CD14-positive monocyte (primary cell): ENCODE data around the gene ASTN2. TPM values are rescaled to one million over a fixed set of nuclear protein-coding genes. Genes with fewer than 3 reads are reported as not detected.

Experiments used
- DNase-seq, 3 donors: peaks; one replicate each; pipeline ENCODE4 v3.0.0-alpha.2; 2011 to 2022
- H2AFZ ChIP-seq: 2 replicates; pipeline ENCODE4 v1.6.0; 2012; ENCODE audit warnings: mild to moderate bottlenecking, low read depth, low read length, inconsistent platforms; ENCODE audit not compliant: insufficient read depth, poor library complexity, severe bottlenecking
- H3K27ac ChIP-seq, 2 donors: 1 replicate in 1 of 2; 2 replicates in 1 of 2; pipeline ENCODE4 v1.5.1; 2012 to 2013; ENCODE audit warnings: low read length in 2 of 2, control low read depth in 1 of 2, inconsistent platforms in 1 of 2, low read depth in 1 of 2, mild to moderate bottlenecking in 1 of 2
- H3K27me3 ChIP-seq, 2 donors: one replicate each; pipeline versions ENCODE4 v1.6.0 to v1.6.1; 2011 to 2013; ENCODE audit warnings: low read length in 2 of 2; ENCODE audit not compliant: control insufficient read depth in 2 of 2, insufficient read depth in 2 of 2
- H3K36me3 ChIP-seq, 2 donors: replicated peaks in 1 of 2; 1 replicate in 1 of 2; 2 replicates in 1 of 2; pipeline versions ENCODE4 v1.5.1 to v1.6.1; 2012 to 2013; ENCODE audit warnings: low read length in 2 of 2, control low read depth in 1 of 2, inconsistent platforms in 1 of 2, mild to moderate bottlenecking in 1 of 2; ENCODE audit not compliant: insufficient read depth in 2 of 2, control insufficient read depth in 1 of 2
- H3K4me1 ChIP-seq, 2 donors: 1 replicate in 1 of 2; 2 replicates in 1 of 2; pipeline versions ENCODE4 v1.5.1 to v1.6.1; 2012 to 2013; ENCODE audit warnings: low read length in 2 of 2, control low read depth in 1 of 2, inconsistent platforms in 1 of 2, mild to moderate bottlenecking in 1 of 2, moderate library complexity in 1 of 2; ENCODE audit not compliant: insufficient read depth in 2 of 2, control insufficient read depth in 1 of 2
- H3K4me2 ChIP-seq: replicated peaks from 2 replicates; pipeline ENCODE3; 2012; ENCODE audit warnings: low read length, moderate library complexity, mild to moderate bottlenecking; ENCODE audit not compliant: poor library complexity, severe bottlenecking; ENCODE audit errors: extremely low read depth
- H3K4me3 ChIP-seq, 3 experiments: fragments of 200-600 bp in 1 of 3; sonication (generic) in 1 of 3; replicated peaks in 1 of 3; 1 replicate in 2 of 3; 2 replicates in 1 of 3; pipeline ENCODE4 v1.5.1; 2011 to 2013; ENCODE audit warnings: low read length in 3 of 3, mild to moderate bottlenecking in 3 of 3, control low read depth in 2 of 3, low read depth in 2 of 3, inconsistent platforms in 1 of 3, moderate library complexity in 1 of 3
- H3K79me2 ChIP-seq: 2 replicates; pipeline ENCODE4 v1.6.0; 2012; ENCODE audit warnings: mild to moderate bottlenecking, control low read depth, inconsistent platforms, low read length, moderate library complexity; ENCODE audit not compliant: insufficient read depth
- H3K9ac ChIP-seq: 2 replicates; pipeline ENCODE4 v1.6.0; 2017; ENCODE audit warnings: low read length, mild to moderate bottlenecking; ENCODE audit not compliant: insufficient read depth, poor library complexity, severe bottlenecking
- H3K9me3 ChIP-seq, 2 donors: replicated peaks in 1 of 2; 1 replicate in 1 of 2; 2 replicates in 1 of 2; pipeline versions ENCODE4 v1.5.1 to v1.6.1; 2012 to 2013; ENCODE audit warnings: low read length in 2 of 2, control low read depth in 1 of 2; ENCODE audit not compliant: control insufficient read depth in 1 of 2, insufficient read depth in 1 of 2
- H4K20me1 ChIP-seq: 2 replicates; pipeline ENCODE4 v1.6.0; 2012; ENCODE audit warnings: mild to moderate bottlenecking, low read length, control low read depth, moderate library complexity; ENCODE audit not compliant: insufficient read depth
- H3K27ac Mint-ChIP-seq, 7 donors: one replicate each; pipeline ENCODE4 v1.8.0; 2020; ENCODE audit warnings: mild to moderate bottlenecking in 7 of 7, mixed read lengths in 7 of 7, moderate library complexity in 6 of 7, inconsistent platforms in 2 of 7
- H3K27me3 Mint-ChIP-seq, 3 donors: one replicate each; pipeline ENCODE4 v1.8.0; 2021 to 2022; ENCODE audit warnings: low read depth in 3 of 3, mild to moderate bottlenecking in 3 of 3, mixed read lengths in 3 of 3, moderate library complexity in 3 of 3, inconsistent platforms in 1 of 3
- H3K36me3 Mint-ChIP-seq, 2 donors: one replicate each; pipeline ENCODE4 v1.8.0; 2020; ENCODE audit warnings: mixed read lengths in 2 of 2, inconsistent platforms in 1 of 2, mild to moderate bottlenecking in 1 of 2
- H3K4me1 Mint-ChIP-seq: one replicate; pipeline ENCODE4 v1.8.0; 2020; ENCODE audit warnings: mild to moderate bottlenecking, mixed read lengths
- H3K4me3 Mint-ChIP-seq, 2 donors: one replicate each; pipeline ENCODE4 v1.8.0; 2020; ENCODE audit warnings: mild to moderate bottlenecking in 2 of 2, mixed read lengths in 2 of 2, moderate library complexity in 1 of 2
- H3K9me3 Mint-ChIP-seq, 7 donors: one replicate each; pipeline ENCODE4 v1.8.0; 2020 to 2022; ENCODE audit warnings: mixed read lengths in 7 of 7, mild to moderate bottlenecking in 6 of 7, moderate library complexity in 6 of 7, inconsistent platforms in 2 of 7
- WGBS: methylation state at CpG from one replicate; pipeline ENCODE4 v1.1.5; 2013; ENCODE audit warnings: missing lambda C conversion rate; ENCODE audit not compliant: insufficient coverage; 5-methylcytosine and 5-hydroxymethylcytosine counted together
- intact Hi-C, 2 donors: fragments of 100-400 bp; cut with micrococcal nuclease; formaldehyde crosslinking; loops; one replicate each; pipeline versions ENCODE4 v1.15.0 to v1.15.1; 2023
- polyA plus RNA-seq, 3 donors: library from polyadenylated mRNA; depleted of rRNA in 1 of 3; unstranded in 2 of 3; stranded (reverse) in 1 of 3; fragments of 300-500 nt in 2 of 3; fragments of >200 nt in 1 of 3; fragmentation: Illumina TruSeq in 2 of 3; gene quantifications; 1 replicate in 2 of 3; 2 replicates in 1 of 3; pipeline ENCODE4 v1.2.3, GENCODE V29; 2012 to 2021
- TF ChIP-seq, protein P1 (sequence below): fragments of 200-600 bp; IDR thresholded peaks from one replicate; pipeline ENCODE4 v1.8.0; 2022; ENCODE audit warnings: antibody characterized with exemption, mild to moderate bottlenecking

ASTN2 gene
- polyA plus RNA-seq, 3 donors: not detected

DNA sequence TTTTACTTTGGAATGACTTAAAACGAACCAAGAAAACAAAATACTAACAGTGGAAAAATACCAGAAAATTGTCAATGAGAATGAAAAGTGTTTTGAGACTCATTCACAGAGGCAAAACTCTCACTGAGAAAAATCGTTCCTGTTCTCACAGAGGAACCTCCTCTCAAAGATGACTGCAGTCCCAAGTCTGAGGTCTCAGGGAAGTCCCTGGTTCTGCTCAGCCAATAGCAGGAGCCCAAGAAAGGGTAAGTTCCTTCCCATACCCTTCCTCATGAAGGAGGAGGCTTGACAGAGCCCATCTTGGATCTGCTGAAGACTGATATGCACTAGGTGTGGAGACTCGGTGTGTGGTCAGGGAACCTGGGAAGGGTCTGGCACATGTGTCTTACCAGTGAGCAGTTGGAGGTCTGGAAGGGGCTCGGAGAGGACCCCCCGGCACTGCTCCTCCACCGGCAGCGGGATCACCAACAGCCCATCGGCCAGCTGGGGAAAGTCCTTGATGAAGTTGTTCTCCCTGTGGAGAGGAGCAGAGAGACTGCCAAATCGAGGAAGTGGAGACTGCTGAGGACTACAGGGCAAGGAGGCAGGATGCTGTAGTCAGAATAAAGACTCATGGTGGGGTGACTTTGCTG, 681.7 kb downstream of the ASTN2 start:
- peaks cover 0 to 2% (median 0%) of the 10 kb centered on the region in 7 donors for H3K9me3 Mint-ChIP-seq
- H3K27me3 Mint-ChIP-seq: peaks cover 4 to 9% (median 5%) of the 10 kb centered on the region in 3 donors
- intact Hi-C loops: no loop called here
- H3K36me3 Mint-ChIP-seq: no peaks in the 10 kb centered on the region
- H3K4me3 ChIP-seq: no peak overlapping the region
- no peak overlapping the region for H3K27ac ChIP-seq
- no peak overlapping the region for H3K9ac ChIP-seq
- H2AFZ ChIP-seq: no peak overlapping the region
- no peak overlapping the region for H3K4me3 Mint-ChIP-seq
- no peak overlapping the region for H3K4me2 ChIP-seq
- TF ChIP-seq, protein P1, sequence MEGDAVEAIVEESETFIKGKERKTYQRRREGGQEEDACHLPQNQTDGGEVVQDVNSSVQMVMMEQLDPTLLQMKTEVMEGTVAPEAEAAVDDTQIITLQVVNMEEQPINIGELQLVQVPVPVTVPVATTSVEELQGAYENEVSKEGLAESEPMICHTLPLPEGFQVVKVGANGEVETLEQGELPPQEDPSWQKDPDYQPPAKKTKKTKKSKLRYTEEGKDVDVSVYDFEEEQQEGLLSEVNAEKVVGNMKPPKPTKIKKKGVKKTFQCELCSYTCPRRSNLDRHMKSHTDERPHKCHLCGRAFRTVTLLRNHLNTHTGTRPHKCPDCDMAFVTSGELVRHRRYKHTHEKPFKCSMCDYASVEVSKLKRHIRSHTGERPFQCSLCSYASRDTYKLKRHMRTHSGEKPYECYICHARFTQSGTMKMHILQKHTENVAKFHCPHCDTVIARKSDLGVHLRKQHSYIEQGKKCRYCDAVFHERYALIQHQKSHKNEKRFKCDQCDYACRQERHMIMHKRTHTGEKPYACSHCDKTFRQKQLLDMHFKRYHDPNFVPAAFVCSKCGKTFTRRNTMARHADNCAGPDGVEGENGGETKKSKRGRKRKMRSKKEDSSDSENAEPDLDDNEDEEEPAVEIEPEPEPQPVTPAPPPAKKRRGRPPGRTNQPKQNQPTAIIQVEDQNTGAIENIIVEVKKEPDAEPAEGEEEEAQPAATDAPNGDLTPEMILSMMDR: no peak
- H3K79me2 ChIP-seq: no peaks in the 10 kb centered on the region
- H3K9me3 ChIP-seq: no peaks in the 10 kb centered on the region
- H3K27ac Mint-ChIP-seq: no peak overlapping the region
- no peak for DNase-seq
- no peaks in the 10 kb centered on the region for H3K27me3 ChIP-seq
- no peaks in the 10 kb centered on the region for H4K20me1 ChIP-seq
- no peaks in the 10 kb centered on the region for H3K36me3 ChIP-seq
- WGBS: 80% methylated on average over 7 of the region's 9 CpGs
- H3K4me1 Mint-ChIP-seq: peaks cover 2% of the 10 kb centered on the region
- no peaks in the 10 kb centered on the region for H3K4me1 ChIP-seq

DNA sequence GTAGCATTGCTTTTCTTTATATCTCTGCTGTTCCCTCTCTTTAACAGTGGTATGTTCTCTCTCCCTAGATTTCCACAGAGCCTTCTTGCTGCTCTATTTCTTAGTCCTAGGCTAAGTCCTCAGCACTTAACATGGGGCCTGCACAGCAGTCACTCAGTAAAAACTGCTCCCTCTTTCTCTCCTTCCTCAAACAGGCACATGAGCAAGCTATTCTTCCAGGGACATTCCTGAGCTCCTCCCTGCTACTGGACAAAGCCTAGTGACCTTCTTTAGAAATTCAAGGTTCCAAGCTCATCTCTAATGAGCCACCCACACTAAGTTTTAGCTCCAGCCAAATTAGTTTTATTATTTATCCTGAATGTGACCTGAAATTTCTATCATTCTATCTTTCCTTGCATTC, 688.3 kb downstream of the ASTN2 start:
- Mint-ChIP-seq H3K4me3 (no peak overlapping the region), H3K27ac (no peak overlapping the region), H3K36me3 (no peaks in the 10 kb centered on the region), H3K9me3 (no peaks in the 10 kb centered on the region), H3K27me3 (peaks cover 0 to 7% (median 3%) of the 10 kb centered on the region in 3 donors), H3K4me1 (no peaks in the 10 kb centered on the region)
- H3K36me3 ChIP-seq: no peaks in the 10 kb centered on the region
- TF ChIP-seq, protein P1: no peak
- H3K4me3 ChIP-seq: no peak overlapping the region
- no peaks in the 10 kb centered on the region for H3K9me3 ChIP-seq
- no peaks in the 10 kb centered on the region for H3K4me1 ChIP-seq
- no peak for DNase-seq
- no peak overlapping the region for H3K9ac ChIP-seq
- no peaks in the 10 kb centered on the region for H3K27me3 ChIP-seq
- no peaks in the 10 kb centered on the region for H3K79me2 ChIP-seq
- no peak overlapping the region for H2AFZ ChIP-seq
- H3K27ac ChIP-seq: no peak overlapping the region
- intact Hi-C loops: no loop called here
- no peak overlapping the region for H3K4me2 ChIP-seq
- H4K20me1 ChIP-seq: no peaks in the 10 kb centered on the region
